ENCODE results near the gene TBC1D10A.

Gene TBC1D10A

DNA sequence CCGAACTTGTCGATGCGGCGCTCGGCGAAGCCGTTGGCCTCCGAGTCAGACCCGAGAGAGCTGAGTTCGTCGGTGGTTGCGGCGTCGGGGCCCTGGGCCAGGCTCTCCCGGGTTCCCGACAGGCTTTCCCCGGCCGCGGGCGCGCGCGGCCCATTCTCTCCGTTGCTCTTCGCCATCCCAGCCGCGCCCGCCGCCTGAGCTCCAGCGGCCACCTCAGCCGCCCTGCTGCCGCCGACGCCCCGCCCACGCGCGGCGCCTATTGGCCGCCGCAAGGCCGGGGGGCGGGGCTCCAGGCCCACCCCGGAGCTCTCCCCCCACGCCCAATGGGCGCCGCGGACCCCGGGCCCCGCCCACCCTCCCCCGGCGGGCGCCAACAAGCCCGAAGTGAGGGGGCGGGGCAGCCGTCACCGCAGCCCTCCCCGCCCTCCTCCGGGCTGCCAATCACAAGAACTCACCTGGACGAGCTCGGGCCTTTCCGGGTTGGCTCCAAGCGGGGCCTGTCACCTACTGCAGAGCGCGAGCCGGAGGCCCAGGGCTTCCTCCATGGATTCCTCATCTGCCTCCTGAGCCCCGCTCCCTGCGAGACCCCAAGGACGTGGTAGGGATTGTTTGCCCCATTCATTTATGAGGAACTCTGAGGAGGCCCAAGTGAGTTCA, at the start of gene TBC1D10A:
TSS of gene TBC1D10A (minus strand) at position 236 of the 657 bp plus-strand sequence. CDS start at position 176, 60 bp downstream.
- peak; percentile 84 for DNase-seq

DNA sequence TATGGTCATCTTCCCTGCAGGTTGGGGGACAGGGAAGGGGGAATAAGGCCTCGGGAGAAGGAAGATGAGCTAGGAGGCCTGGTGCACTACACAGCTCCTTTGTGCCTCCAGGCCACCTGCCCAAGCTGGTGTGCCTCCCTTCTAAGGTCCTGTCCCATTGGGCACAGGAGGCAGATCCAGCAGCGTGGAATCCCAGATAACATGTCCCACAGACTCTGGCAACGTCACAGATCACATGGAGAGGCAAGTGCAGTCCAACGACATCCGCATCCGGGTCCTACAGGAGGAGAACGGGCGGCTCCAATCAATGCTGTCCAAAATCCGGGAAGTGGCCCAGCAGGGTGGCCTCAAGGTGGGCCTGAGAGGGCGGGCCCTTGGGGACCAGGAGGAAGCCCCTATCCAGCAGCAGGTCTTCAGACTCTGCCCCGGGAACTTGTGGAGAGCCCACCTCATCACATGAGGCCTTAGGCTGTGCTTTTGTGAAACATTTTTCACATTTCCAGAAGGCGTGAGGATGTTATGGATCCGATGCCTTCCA, 48.6 kb upstream of the TBC1D10A start:
- no peak for DNase-seq

DNA sequence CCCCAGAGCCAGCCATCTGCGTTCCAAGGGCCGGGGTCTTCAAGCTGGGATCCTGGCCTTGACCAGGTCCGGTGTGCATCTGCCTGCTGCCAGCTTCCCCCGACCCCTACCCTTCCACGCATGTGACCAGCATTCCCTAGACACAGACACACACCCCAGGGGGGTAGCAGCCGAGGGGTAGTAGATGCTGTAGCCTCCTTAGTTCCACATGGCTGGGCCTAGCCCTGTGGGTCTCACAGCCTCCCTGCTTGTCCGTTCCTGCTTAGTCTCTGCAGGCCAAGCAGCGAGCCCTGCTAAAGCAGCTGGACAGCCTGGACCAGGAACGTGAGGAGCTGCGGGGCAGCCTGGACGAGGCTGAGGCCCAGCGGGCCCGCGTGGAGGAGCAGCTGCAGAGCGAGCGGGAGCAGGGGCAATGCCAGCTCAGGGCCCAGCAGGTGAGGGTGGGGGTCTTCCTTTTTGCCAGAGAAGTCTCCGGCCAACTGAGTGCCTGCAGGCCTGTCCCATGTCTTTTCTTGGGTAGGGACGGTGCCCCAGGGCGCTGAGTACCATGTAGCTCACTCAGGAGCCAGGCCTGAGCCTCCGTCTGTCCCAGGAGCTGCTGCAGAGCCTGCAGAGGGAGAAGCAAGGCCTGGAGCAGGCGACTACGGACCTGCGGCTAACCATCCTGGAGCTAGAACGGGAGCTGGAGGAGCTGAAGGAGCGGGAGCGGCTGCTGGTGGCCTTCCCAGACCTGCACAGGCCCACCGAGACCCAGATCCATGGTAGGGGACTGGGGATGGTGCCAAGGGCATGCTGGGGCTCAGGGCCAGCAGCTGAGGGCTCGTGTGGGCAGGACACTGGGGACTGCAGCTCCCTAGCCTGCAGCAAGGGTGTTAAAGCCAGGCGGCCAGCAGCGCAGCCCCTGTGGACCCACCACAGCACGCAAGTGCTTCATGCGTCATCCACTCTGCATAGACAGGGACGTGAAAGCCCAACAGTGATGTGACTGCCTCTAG, 46.9 kb upstream of the TBC1D10A start:
- no peak for DNase-seq

DNA sequence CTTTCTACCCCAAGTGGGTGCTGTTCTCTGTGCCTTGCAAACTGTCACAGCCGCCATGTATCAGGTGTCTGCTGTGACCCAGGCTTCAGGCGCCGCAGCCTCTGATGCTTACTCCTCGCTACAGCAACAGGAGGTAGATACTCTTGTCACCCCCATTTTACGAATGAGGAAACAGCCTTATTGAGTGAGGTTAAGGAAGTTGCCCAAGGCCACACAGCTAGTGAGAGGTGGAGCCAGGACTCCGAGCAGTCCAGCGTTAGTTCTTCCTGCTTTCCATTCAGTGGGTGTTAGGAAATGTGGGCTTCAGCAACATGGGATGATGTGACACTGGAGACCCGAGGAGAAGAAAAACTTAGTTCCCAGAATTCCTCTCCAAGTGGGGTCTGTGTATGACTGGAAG, 46.2 kb upstream of the TBC1D10A start:
- no peak for DNase-seq

DNA sequence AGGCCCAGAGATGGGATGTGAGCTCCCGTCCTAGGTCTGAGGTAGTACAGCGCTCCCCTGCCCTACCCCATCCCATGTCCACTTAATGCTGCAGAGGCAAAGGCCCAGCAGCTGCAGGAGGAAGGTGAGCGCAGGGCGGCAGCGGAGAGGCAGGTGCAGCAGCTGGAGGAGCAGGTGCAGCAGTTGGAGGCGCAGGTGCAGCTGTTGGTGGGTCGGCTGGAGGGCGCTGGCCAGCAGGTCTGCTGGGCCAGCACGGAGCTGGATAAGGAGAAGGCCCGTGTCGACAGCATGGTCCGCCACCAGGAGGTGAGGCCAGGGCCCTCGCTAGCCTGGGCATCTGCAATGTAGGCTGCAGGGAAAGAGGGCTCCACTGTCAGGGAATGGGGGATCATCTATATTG, 45.2 kb upstream of the TBC1D10A start:
- DNase-seq: no peak

DNA sequence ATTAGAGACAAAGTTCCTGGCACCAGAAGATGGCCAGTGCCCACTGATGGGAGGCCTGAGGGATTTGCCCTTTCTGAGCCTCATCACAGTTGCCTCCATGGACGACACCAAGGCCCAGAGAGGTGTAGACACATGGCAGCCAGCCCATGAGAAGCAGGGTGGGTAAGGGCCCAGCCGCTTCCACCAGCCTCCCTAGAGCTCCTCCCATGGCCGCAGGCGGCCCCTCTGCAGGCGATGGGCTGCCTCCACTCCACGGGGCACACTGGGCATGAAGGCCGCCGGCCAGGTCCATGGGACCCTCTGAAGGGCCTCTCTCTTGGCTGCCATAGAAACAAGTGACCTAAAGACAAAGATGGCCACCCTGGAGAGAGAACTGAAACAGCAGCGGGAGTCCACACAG, 44.6 kb upstream of the TBC1D10A start:
- DNase-seq: no peak

GRCh38 chr22:30370641-30371230, 44.0 kb upstream of the TBC1D10A start:
- no peak for DNase-seq

GRCh38 chr22:30368420-30368819, 41.7 kb upstream of the TBC1D10A start:
- DNase-seq: no peak

- no peak for DNase-seq
These were observed 39.1 kb upstream of the TBC1D10A start for GRCh38 chr22:30365891-30366290.

GRCh38 chr22:30362651-30363281, 36.0 kb upstream of the TBC1D10A start:
- DNase-seq: no peak

DNA sequence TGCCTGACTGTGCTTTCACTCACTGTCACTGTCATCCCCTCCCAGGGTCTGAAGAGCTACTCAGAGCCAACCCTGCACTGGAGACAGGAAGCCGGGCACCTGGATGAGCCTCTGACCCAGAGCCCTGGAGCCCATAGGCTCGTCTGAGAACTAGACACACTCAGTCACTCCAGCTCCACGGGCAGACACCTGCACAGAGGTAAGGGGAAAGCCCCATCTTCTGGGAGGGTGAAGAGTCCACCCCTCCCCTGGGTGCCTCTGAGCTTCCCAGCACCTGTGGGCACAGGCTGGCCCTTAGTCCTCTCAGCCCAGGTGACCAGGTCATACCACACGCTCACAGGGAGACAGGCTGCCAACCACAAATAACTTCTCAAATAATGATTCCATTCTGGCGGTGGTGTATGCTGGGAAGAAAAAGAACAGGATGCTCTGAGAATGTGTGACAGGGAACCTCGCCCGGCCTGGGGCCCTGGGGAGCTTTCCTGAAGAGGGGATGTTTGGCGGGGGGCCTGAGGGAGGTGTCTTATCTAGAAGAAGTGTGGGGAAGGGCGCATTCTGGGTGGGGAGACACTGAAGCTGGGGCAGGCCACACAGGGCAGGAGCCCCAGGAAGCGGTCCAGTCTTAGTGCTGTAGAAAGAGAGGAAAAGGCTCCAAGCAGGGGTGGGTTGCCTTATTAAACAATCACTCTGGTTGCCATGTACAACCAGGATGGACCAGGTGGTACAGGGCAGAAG, 35.3 kb upstream of the TBC1D10A start:
- no peak for DNase-seq

GRCh38 chr22:30358541-30358940, 31.8 kb upstream of the TBC1D10A start:
- no peak for DNase-seq

GRCh38 chr22:30357650-30358215, 31.0 kb upstream of the TBC1D10A start:
- DNase-seq: no peak

DNA sequence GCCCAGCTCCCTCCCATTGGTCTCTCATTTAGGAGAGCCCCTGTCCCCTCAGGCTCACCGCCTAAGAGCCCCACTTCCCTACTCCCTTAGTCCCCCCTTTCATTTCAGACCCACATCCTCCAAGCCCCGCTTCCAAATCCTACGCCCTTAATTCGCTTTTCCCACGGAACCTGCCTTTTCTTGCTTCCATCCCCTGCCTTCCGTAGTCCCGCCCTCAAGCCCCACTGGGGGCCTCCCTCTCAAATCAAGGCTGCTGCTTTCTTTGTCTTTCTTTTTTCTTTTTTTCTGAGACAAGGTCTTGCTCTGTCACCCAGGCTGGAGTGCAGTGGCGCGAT, 30.5 kb upstream of the TBC1D10A start:
- peak; percentile 42 for DNase-seq

GRCh38 chr22:30356449-30357235, 29.9 kb upstream of the TBC1D10A start, which contains the start of the genes CCDC157 and SF3A1:
Gene CCDC157 (plus strand): TSS chr22:30357007. CDS start chr22:30366001, 8,994 bp downstream.
Gene SF3A1 (minus strand): TSS chr22:30356894. CDS start chr22:30356792, 102 bp downstream.
- DNase-seq: peak; percentile 78

- no peak for DNase-seq
These were observed 27.9 kb upstream of the TBC1D10A start for GRCh38 chr22:30354644-30355043.

DNA sequence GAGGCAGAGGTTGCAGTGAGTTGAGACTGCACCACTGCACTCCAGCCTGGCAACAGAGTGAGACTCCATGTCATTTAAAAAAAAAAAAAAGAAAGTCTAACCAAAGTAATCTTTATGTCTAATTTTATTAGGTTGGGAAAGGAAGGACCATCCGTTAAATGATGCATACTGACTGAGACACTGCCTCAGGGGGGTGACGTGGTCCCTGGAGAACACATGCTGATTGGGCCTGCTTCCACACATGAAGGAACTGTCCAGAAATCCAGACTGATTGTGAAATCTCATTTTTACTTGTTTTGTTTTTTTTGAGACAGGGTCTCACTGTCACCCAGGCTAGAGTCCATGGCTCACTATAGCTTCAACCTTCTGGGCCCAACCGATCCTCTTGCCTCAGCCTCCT, 24.5 kb upstream of the TBC1D10A start:
- no peak for DNase-seq

DNA sequence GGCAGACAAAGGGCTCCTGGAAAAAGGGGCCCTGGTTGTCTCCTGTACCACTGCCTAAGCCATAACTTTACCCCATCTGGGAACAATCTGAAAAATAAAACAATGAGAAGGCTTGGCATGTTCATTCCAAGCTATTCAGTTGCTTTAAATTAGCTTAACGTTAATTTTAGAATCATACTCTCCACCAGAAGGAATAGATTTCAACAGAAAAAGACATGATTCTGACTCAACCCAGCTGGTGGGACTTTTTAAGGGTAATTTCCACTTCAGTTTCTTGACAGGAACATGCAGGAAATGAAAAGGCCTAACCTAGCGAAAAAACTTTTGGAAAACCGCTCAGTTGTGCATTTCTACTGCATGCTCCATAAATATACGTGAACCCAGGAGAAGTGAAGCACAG, 22.1 kb upstream of the TBC1D10A start:
- DNase-seq: no peak

DNA sequence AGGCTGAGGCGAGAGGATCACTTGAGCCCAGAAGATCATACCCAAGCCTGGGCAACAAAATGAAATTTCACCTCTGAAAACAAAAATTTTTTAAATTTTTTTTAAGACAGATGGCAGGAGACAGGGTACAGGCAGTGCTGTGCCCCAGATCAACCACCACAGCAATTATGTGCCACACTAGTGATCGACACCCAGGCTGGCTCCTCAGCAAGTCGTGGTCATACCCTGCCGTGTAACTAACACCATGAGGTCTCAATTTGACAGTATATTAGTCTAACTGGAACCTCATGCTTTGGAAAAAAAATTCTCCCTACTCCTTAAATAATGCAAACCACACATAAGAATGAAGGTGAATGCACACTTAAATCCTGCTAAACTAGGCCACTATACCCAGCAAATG, 21.7 kb upstream of the TBC1D10A start:
- no peak for DNase-seq

- DNase-seq: no peak
These were observed 20.6 kb upstream of the TBC1D10A start for GRCh38 chr22:30347255-30347892.

Measured in GDM1 (cell line).